CD4-positive, alpha-beta T cell treated with Interleukin-17A for 1 hour (primary cell): ENCODE results near the gene RANBP2.
"Not testable (repeated sequence)": the region's sequence is repeated elsewhere in the genome, so short reads cannot be mapped to it uniquely, and the experiment has no call there.

Experiments
- DNase-seq: peaks from one replicate; pipeline ENCODE4 v3.0.0-alpha.2; 2020

Gene RANBP2

DNA sequence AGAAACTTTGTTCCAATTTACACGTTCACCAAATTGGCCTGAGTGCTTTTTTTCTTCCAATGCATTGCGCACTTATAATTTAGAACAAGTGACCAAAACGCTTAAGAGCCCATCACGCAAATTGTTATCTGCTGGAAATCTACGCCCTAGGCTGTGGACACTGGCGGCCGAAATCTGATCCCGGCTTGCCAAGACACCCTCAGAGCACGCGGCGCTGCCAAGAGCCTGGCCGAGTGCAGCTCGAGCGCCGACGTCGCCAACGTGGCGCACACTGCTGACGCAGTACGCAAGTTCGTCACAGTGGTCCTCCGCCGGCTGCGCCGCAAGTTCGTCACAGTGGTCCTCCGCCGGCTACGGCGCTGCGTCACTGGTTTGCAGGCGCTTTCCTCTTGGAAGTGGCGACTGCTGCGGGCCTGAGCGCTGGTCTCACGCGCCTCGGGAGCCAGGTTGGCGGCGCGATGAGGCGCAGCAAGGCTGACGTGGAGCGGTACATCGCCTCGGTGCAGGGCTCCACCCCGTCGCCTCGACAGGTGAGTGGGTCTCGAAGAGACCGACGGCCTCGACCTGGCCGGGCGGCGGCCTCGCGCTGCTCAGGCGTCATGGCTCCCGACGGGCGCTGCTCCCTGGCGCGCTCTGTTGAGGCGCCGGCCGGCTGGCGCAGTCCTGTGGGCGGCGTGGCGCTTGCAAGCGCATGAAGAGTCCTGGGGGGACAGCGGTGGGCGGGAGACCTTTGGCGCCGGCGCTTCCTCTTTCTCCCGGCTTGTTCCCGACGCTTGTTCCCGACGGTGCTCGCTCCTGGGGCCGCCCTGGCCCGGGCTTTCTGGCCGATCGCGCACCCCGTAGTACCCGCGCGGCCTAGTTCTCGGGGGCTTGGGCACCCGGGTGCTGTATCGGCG, at the start of gene RANBP2:
Gene RANBP2, plus strand, starts transcription at position 334 of the 896 bp plus-strand sequence. Its CDS starts 125 bp downstream, at position 459.
- peak; percentile 93 for DNase-seq

GRCh38 chr2:108670282-108670681, 49.0 kb upstream of the RANBP2 start:
- not testable (repeated sequence) for DNase-seq

GRCh38 chr2:108672200-108672805, 47.0 kb upstream of the RANBP2 start:
- DNase-seq, result not testable (repeated sequence)

DNA sequence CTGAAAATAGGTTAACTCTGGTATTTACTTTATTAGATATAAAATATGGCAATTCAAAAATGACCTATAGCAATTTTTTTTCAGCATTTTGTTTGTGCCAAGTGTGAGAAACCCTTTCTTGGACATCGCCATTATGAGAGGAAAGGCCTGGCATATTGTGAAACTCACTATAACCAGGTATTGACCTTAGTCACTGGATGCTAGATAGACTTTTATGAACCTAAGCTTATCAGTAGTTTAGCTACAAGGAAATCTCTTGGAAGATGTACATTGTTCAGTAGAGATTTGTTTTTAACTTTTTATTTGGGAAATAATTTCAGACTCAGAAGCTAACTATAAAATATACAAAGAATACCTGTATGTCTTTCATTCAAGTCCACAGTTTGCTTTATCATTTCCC, 42.8 kb upstream of the RANBP2 start:
- DNase-seq, result not testable (repeated sequence)

DNA sequence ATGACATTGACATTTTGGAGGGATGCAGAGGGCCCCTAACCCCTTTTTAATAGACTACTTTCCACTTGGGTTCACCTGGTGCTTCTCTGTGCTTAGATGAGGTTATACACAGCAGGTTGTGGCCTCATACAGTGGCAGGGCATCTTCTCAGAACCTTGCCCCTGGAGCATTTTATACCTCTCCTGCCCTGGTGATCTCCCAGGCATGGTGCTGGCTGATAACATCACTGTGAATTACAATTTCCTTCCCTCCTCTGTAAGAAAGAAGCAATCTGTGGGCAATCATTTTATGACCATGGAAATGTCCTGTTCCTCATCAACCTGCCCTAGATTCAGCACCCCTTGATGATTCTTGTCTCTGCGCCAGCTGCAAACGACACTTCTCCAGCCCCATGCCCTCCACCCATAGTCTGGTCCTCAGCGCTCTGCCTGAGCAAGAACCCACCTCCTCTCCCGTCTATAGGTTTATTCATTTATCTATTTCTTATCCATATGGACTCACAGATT, 42.0 kb upstream of the RANBP2 start:
- DNase-seq, result not testable (repeated sequence)

DNA sequence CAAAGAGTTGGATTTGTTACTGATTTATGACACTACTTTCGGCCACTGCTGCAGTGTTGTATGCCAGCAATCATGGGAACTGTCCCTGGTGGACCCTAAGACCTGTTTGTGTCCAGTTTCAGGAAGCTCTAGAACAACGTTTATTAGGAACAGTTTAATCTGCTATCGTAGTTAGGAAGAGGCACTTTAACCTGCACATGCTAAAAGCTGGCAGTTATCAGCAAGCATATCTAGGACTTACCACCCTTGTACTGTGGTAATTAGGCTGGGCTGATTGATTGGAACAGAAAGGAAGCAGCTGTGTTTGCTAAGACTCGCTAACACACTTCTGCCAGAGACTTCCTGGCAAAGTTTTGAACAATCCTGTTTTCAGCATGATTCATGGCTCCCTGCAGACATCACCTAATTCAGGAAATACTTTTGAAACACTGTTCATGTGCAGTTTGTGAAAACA, 41.1 kb upstream of the RANBP2 start:
- DNase-seq, result not testable (repeated sequence)

GRCh38 chr2:108680805-108681204, 38.5 kb upstream of the RANBP2 start:
- not testable (repeated sequence) for DNase-seq

DNA sequence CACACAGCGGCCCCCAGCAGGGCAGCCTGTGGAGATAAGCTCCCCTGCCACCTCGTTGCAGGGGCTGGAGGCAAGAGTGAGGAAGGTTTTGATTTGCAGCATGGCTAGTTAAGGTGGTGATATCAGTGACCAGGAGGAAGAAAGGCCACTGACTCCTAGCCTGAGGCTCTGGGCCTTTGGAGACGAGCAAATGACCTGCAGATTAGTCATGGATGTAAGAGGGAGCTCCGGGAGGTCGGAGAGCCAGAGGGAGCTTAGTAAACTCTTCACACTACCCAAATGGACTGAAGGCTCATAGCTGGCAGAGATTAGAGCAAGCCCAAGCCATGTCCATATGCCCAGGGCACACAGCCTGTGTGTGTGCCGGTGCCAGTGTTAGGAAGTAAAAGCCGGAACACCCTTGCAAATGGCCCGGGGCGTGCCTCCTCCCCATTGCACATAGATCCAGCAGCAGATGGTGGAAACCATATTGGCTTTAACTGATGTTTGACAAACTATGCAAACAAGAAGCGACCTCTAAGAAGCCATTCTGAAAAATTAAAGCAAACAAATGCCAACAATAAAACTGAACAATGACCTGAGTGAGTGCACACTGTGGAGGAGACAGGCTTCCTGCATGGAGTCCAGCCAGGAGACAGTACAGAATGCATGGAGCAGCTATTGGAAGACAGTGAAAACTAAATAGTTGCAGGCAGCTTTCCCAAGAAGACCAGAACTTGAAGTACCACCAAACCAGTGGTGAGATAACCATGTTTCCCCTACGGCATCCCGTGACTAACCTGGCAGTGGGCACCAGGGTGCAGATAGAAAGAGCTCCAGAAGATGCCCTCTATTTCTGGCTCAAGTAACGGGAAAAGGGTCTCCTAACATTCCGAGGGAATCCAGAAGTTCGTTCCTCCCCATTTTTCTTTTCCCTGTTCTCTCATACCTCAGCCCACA, 30.2 kb upstream of the RANBP2 start:
- DNase-seq, result not testable (repeated sequence)

GRCh38 chr2:108690001-108690400, 29.3 kb upstream of the RANBP2 start:
- DNase-seq, result not testable (repeated sequence)

DNA sequence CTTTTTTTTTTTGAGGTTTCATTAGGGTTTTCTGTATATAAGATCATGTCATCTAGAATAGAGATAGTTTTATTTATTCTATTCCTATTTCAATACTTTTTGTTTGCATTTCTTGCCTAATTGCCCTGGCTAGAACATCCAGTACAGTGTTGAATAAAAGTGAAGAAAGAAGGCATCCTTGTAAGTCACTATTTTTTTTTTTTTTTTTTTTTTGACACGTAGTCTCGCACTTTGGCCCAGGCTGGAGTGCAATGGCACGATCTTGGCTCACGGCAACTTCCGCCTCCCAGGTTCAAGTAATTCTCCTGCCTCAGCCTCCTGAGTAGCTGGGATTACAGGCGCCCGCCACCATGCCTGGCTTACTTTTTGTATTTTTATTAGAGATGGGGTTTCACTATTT, 27.8 kb upstream of the RANBP2 start:
- no peak for DNase-seq

- no peak for DNase-seq
Measured at GRCh38 chr2:108701208-108701607, 18.1 kb upstream of the RANBP2 start.

GRCh38 chr2:108701806-108702205, 17.5 kb upstream of the RANBP2 start:
- no peak for DNase-seq

DNA sequence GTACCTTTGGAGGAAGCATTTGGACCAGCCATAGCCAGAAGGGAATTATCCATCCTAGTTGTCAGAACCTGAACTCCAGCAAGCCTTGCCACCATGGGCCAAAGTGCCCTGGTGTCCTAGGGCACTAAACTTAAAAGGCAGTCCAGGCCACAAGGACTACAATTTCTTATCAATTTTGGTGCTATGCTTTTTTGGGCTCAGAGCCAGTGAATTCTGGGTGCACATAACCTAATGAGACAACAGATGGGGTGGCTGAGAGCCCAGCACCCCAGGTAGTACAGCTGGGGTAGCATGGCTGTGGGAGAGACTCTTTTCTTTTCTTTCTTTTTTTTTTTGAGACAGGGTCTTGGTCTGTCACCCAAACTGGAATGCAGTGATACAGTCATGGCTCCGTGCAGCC, 14.4 kb upstream of the RANBP2 start:
- no peak for DNase-seq

DNA sequence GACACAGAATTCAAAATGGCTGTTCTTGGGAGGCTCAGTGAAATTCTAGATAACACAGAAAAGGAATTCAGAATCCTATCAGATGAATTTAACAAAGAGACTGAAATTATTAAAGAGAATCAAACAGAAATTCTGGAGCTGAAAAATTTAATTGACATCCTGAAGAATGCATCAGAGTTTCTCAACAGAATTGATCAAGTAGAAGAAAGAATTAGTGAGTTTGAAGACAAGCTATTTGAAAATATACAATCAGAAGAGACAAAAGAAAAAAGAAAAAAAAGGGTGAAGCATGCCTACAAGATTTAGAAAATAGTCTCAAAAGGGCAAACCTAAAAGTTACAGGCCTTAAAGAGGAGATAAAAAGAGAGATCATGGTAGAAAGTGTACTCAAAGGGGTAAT, 12.0 kb upstream of the RANBP2 start:
- DNase-seq, result no peak

DNA sequence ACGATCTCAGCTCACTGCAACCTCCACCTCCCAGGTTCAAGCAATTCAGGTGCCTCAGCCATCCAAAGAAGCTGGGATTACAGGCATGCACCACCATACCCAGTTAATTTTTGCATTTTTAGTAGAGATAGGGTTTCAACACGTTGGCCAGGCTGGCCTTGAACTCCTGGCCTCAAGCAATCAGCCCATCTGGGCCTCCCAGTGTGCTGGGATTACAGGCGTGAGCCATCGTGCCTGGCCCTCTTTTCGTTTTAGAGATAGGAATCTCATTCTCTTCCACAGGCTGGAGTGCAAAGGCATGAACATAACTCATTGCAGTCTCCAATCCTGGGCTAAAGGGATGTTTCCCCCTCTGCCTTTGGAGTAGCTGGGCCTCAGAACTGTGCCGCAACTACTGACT, 2.3 kb upstream of the RANBP2 start:
- not testable (repeated sequence) for DNase-seq

GRCh38 chr2:108726048-108726447, 6.8 kb downstream of the RANBP2 start:
- not testable (repeated sequence) for DNase-seq

GRCh38 chr2:108734656-108735055, 15.4 kb downstream of the RANBP2 start:
- DNase-seq, result not testable (repeated sequence)

DNA sequence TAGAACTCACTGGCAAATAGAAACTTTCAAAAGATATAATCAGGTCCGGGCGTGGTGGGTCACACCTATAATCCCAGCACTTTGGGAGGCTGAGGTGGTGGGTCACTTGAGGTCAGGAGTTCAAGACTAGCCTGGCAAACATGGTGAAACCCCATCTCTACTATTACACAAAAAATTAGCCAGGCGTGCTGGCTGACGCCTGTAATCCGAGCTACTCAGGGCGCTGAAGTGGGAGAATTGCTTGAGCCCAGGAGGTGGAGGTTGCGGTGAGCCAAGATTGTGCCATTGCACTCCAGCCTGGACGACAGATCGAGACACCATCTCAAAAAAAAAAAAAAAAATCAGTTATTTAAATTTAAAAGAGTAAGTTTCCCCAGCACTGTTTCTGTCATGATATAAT, 38.7 kb downstream of the RANBP2 start:
- DNase-seq, result not testable (repeated sequence)

DNA sequence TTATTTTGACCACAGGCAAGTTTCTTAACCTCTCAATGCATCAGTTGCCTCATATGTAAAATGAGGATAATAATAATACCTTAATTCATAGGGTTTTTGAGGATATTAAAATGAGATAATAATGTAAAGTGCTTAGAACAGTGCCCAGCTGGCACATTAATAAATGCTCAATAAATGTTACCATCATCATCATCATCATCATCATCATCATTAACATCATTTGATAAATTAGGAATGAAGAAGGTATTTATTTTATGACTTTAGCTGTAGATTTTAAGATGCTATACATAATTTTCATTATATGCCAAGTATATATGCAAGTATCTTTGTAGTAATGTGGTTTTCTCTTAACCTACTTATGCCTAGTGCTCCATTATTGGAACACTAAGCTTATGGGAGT, 43.3 kb downstream of the RANBP2 start:
- DNase-seq, result not testable (repeated sequence)

- not testable (repeated sequence) for DNase-seq
Measured at GRCh38 chr2:108766671-108767070, 47.4 kb downstream of the RANBP2 start.

DNA sequence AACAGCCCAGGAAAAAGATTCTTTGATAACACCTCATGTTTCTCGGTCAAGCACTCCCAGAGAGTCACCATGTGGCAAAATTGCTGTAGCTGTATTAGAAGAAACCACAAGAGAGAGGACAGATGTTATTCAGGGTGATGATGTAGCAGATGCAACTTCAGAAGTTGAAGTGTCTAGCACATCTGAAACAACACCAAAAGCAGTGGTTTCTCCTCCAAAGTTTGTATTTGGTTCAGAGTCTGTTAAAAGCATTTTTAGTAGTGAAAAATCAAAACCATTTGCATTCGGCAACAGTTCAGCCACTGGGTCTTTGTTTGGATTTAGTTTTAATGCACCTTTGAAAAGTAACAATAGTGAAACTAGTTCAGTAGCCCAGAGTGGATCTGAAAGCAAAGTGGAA, 48.6 kb downstream of the RANBP2 start:
- not testable (repeated sequence) for DNase-seq

DNA sequence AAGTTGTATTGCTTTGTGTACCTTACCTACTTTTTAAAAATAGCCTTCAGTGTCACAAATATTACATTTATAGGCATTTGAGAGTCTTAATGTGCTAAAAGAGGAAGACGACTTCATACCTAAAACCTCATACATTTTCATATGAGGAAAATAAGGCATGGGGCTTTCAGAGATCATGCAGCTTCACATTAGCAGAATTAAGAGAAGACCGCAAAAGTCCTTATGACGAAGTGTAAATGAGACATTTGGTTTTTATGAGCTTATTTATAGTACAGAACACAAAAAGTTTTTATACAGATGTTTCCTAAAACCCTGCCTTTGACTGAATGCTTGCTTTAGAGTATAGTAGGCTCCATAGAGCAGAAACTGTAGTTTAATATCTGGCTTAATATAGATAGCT, 57.2 kb downstream of the RANBP2 start:
- DNase-seq, result no peak

- no peak for DNase-seq
Measured at GRCh38 chr2:108778857-108779256, 59.6 kb downstream of the RANBP2 start.
